Small intestine (tissue), 7 donors: Measurements from ENCODE around the gene PSAP. TPM values are rescaled to one million over a fixed set of nuclear protein-coding genes. Genes with fewer than 3 reads are reported as not detected.
"Not testable (repeated sequence)": the region's sequence is repeated elsewhere in the genome, so short reads cannot be mapped to it uniquely, and the experiment has no call there.

ENCODE experiments used
- DNase-seq, 2 donors: peaks; one replicate each; pipeline versions ENCODE4 v3.0.0 to v3.0.0-alpha.2; 2013
- FAIRE-seq: peaks from 2 replicates; lab custom pipeline; 2012; peaks lifted over from hg19 to GRCh38; lab: Jason Lieb, UNC
- H3K27ac ChIP-seq, 3 donors: one replicate each; pipeline ENCODE4 v1.5.1; 2013; ENCODE audit warnings: low read length in 2 of 3, mild to moderate bottlenecking in 2 of 3, control low read depth in 1 of 3, inconsistent platforms in 1 of 3, low read depth in 1 of 3, moderate library complexity in 1 of 3
- H3K27me3 ChIP-seq, 3 donors: one replicate each; pipeline ENCODE4 v1.6.1; 2013; ENCODE audit warnings: low read length in 3 of 3, inconsistent platforms in 1 of 3; ENCODE audit not compliant: control insufficient read depth in 3 of 3, insufficient read depth in 3 of 3
- H3K36me3 ChIP-seq, 3 donors: one replicate each; pipeline ENCODE4 v1.6.1; 2013; ENCODE audit warnings: low read length in 3 of 3, inconsistent platforms in 1 of 3, low read depth in 1 of 3, mild to moderate bottlenecking in 1 of 3, moderate library complexity in 1 of 3; ENCODE audit not compliant: control insufficient read depth in 3 of 3, insufficient read depth in 2 of 3
- H3K4me1 ChIP-seq, 3 donors: one replicate each; pipeline ENCODE4 v1.6.1; 2013; ENCODE audit warnings: low read length in 2 of 3, inconsistent platforms in 1 of 3, low read depth in 1 of 3, mild to moderate bottlenecking in 1 of 3, moderate library complexity in 1 of 3; ENCODE audit not compliant: control insufficient read depth in 3 of 3, insufficient read depth in 2 of 3
- H3K4me3 ChIP-seq, 3 donors: one replicate each; pipeline ENCODE4 v1.5.1; 2013; ENCODE audit warnings: low read length in 3 of 3, control low read depth in 1 of 3, inconsistent platforms in 1 of 3, low read depth in 1 of 3, mild to moderate bottlenecking in 1 of 3, moderate library complexity in 1 of 3
- H3K9me3 ChIP-seq, 2 donors: one replicate each; pipeline ENCODE4 v1.6.1; 2013; ENCODE audit warnings: low read depth in 1 of 2, low read length in 1 of 2; ENCODE audit not compliant: control insufficient read depth in 2 of 2, insufficient read depth in 1 of 2
- WGBS, 3 donors: extraction: QIAGEN DNeasy Blood & Tissue Kit; methylation state at CpG; one replicate each; pipeline ENCODE4 v1.1.7; 2013; 5-methylcytosine and 5-hydroxymethylcytosine counted together
- polyA plus RNA-seq, 4 donors: library from polyadenylated mRNA; stranded (reverse) in 3 of 4; unstranded in 1 of 4; fragments of 200-250 nt in 3 of 4; fragments of 120-200 nt in 1 of 4; gene quantifications; one replicate each; pipeline versions ENCODE4 v1.2.1 to v1.2.3, GENCODE V29; 2013
- donor health status: healthy with polysubstance abuse.
- donor health status: control.
- donor health status: control.
- donor health status: Bipolar disorder and iron deficiency.
- donor health status: healthy.

Gene PSAP
- polyA plus RNA-seq, 4 donors: 149 to 603 (median 311) TPM

DNA sequence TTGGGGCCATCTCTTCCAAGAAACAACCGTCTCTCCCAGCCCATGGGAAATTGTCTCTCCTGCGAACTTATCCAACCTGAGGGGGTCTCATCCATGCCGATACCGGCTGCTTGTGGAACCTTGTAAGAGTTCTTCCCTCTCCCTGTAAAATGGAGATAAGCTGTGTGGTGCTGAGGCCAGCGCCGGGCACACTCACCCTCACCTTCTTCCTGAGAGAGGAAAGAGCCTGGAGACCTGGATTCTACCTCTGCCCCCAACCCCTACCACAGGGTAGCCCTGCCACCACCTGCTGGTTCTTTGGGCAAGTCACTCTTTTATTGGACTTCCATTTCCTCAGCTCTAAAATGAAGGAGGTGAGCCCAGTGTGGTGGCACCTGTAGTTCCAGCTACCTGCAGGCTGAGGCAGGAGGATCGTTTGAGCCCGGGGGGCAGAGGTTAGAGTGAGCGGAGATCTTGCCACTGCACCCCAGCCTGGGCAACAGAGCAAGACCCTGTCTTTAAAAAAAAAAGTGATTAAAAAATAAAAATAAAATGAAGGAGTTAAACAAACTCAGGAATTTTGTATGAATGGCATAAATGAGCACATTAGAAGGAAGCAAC is 38.4 kb upstream of the PSAP start:
- no peaks in the 10 kb centered on the region for H3K9me3 ChIP-seq
- H3K4me3 ChIP-seq: peak overlapping the region in 2 of 3 donors; percentile 9 to 49
- peak overlapping the region in 2 of 3 donors; percentile 48 to 82 for H3K27ac ChIP-seq
- H3K27me3 ChIP-seq: peaks cover 0 to 25% (median 0%) of the 10 kb centered on the region in 3 donors
- H3K4me1 ChIP-seq: peaks cover 0 to 5% (median 0%) of the 10 kb centered on the region in 3 donors
- DNase-seq (no peak), FAIRE-seq (no peak)
- 24 to 32% (median 26%) methylated on average over 9 of the region's 9 CpGs for WGBS, 3 donors
- no peaks in the 10 kb centered on the region for H3K36me3 ChIP-seq

DNA sequence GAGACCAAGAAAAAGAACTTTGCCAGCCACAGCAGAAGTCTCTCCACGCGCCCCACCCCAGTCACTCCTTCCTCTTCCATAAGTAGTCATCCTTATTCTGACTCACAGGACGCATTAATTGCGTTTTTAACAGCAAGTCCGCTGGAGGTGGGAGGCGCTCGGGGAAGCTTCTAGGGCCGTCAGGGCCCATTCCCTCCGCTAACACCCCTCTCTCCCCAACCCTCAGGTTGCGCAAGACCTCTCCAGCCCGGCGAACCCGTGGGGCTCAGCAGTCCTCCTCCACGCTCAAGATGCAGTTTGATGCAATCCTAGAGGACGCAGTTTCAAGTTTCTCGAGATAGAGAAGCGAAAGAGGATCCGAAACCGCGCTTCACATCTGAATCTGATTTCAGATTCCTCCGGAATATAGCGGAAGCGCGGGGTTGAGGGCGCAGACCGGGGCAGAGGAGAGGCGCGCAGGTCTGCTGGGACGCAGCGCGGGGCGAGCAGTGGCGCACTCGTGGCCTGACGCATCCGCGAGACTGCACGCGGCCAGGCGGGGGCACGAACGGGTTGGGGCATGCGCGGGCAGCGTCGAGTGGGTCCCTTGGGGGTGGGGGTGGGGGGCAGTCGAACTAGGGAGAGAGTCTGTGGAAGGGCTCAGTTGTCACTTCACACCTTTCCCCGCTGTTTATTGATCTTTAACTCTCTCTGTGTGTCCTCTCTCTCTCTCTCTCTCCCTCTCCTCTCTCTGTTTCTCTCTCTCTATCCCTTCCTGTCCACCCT is 37.8 kb upstream of the PSAP start:
- Histone ChIP-seq H3K27me3 (peaks cover 0 to 25% (median 0%) of the 10 kb centered on the region in 3 donors), H3K4me3 (peak overlapping the region; percentile 9 to 49 (median 40)), H3K4me1 (peaks cover 0 to 5% (median 0%) of the 10 kb centered on the region in 3 donors), H3K27ac (peak overlapping the region in 2 of 3 donors; percentile 48 to 82), H3K36me3 (no peaks in the 10 kb centered on the region), H3K9me3 (no peaks in the 10 kb centered on the region)
- no peak for FAIRE-seq
- peak; percentile 37 to 76 for DNase-seq
- WGBS, 3 donors: 1% methylated on average over 47 to 48 of the region's 48 CpGs

DNA sequence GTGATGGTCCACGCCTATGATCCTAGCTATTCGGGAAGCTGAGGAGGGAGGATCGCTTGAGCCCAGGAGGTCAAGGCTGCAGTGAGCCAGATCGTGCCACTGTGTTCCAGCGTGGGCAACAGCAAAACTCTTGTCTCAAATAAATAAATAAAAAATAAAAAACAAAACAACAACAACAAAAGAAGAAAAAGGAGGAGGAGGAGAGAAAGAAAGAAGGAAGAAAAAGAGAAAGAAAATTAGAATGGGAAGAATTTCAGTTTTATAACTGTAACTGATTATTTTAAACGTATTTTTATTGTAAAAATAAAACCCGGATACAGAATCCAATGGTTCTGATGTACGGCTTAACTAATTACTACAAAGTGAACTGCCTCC is 37.2 kb upstream of the PSAP start:
- WGBS, 3 donors: 41 to 54% (median 43%) methylated on average over 8 of the region's 8 CpGs
- Histone ChIP-seq H3K27ac (peak overlapping the region in 1 of 3 donors; percentile 82), H3K4me3 (peak overlapping the region in 1 of 3 donors; percentile 49), H3K9me3 (no peaks in the 10 kb centered on the region), H3K4me1 (peaks cover 0 to 5% (median 0%) of the 10 kb centered on the region in 3 donors), H3K36me3 (no peaks in the 10 kb centered on the region), H3K27me3 (peaks cover 0 to 25% (median 0%) of the 10 kb centered on the region in 3 donors)
- DNase-seq: no peak
- no peak for FAIRE-seq

DNA sequence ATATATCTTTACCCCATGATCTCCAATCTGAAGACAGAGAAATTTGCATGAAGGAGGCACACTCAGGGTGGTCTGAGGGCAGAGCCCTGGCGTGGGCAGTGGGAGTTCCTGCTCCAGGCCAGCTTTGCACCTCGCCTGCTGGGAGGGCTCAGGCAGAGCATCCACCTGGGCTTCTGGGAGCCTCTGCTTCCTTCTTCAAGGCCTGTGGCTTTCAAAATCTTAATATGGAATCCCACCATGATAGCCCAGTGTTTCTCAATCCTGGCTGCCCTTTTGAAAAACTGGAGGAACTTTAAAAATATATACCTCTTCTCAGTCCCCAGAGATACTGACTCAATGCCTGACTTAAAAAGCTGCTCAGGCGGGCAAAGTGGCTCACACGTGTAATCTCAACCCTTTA is 36.7 kb upstream of the PSAP start:
- FAIRE-seq (no peak), DNase-seq (no peak)
- H3K4me1 ChIP-seq: peaks cover 0 to 5% (median 0%) of the 10 kb centered on the region in 3 donors
- H3K27ac ChIP-seq: peak overlapping the region in 1 of 3 donors; percentile 64
- H3K9me3 ChIP-seq: no peaks in the 10 kb centered on the region
- no peak overlapping the region for H3K4me3 ChIP-seq
- H3K36me3 ChIP-seq: no peaks in the 10 kb centered on the region
- H3K27me3 ChIP-seq: peaks cover 0 to 25% (median 0%) of the 10 kb centered on the region in 3 donors
- WGBS, 3 donors: 74 to 82% (median 80%) methylated on average over 4 of the region's 4 CpGs

DNA sequence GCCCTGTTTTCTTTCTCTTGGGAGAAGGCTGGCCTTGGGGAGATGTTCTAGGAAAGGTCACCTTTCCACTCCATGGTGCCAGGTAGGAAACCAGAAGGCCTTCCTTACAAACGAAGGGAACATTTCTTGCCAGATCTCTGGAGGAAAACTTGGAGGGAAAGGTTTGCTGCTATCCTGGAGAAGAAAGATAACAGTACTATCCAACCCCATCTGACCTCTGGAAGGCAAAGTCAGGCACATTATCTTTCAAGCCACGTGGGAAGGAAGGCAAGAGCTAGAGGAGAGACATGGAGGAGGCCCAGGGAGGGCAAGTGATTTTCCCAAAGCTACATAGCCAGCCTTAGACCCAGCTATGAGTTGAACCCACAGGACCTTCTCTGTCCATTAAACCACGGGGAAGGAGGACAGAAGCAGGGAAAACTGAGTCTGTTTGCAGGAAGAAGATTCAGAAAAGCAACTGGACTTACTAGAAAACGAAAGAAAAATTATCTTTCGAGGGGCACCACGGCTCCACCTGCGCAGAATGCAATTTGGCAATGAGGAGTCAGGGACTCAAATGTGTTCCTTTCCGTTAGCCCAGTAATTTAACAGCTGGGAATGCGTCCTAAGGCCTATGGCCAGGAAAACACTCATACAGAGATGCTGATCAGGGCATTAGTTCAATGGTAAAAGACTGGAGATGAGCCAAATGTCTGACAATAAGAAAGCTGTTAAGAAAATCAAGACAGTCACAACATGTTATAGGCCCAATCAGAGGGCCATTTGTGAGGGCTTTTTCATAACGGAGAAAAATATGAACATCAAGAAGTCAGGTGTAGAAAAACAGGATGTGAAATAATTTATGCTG is 32.0 kb upstream of the PSAP start:
- no peak overlapping the region for H3K4me3 ChIP-seq
- FAIRE-seq (no peak), DNase-seq (no peak)
- no peaks in the 10 kb centered on the region for H3K4me1 ChIP-seq
- H3K27ac ChIP-seq: no peak overlapping the region
- WGBS, 3 donors: 55 to 64% (median 61%) methylated on average over 10 of the region's 10 CpGs
- no peaks in the 10 kb centered on the region for H3K9me3 ChIP-seq
- no peaks in the 10 kb centered on the region for H3K36me3 ChIP-seq
- peaks cover 0 to 5% (median 0%) of the 10 kb centered on the region in 3 donors for H3K27me3 ChIP-seq

DNA sequence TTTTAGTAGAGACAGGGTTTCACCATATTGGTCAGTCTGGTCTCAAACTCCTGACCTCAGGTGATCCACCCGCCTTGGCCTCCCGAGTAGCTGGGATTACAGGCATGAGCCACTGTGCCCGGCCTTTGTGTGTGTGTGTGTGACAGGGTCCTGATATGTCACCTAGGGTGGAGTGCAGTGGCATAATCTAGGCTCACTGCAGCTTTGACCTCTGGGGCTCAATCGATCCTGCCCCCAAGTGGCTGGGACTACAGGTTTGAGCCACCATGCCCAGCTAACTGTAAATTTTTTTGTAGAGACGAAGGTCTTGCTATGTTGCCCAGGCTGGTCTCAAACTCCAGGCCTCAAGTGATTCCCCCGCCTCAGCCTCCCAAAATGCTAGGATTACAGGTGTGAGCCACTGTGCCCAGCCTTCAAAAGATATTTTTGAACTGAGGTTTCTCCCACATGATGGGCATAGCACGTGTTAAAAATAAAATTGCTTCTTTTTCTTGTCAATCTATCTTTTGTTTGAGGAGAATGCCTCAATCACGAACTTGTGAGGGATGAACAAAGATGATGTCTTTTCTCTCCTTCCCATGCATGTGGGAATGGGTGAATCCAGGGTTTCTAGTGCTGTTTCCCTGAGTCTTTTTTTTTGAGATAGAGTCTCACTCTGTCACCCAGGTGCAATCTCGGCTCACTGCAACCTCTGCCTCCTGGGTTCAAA is 30.8 kb upstream of the PSAP start:
- H3K36me3 ChIP-seq: no peaks in the 10 kb centered on the region
- no peaks in the 10 kb centered on the region for H3K27me3 ChIP-seq
- H3K27ac ChIP-seq: no peak overlapping the region
- WGBS, 3 donors: 85 to 91% (median 87%) methylated on average over 9 of the region's 9 CpGs
- DNase-seq (no peak), FAIRE-seq (no peak)
- peaks cover 0 to under 1% of the 10 kb centered on the region in 2 donors for H3K9me3 ChIP-seq
- H3K4me1 ChIP-seq: no peaks in the 10 kb centered on the region
- H3K4me3 ChIP-seq: no peak overlapping the region

DNA sequence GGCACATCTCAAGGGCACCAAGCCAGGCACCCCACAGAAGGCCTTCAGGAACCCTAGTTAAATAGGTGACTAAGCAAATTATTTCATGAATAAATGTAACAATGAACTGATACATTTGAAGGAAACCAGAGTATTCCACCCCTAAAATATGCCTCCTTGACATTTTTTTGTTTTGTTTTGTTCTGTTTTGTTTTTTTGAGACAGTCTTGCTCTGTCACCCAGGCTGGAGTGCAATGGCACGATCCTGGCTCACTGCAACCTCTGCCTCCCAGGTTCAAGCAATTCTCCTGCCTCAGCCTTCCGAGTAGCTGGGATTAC is 30.2 kb upstream of the PSAP start:
- H3K36me3 ChIP-seq, H3K9me3 ChIP-seq, H3K27me3 ChIP-seq, H3K27ac ChIP-seq, H3K4me3 ChIP-seq, FAIRE-seq, DNase-seq, H3K4me1 ChIP-seq: not testable (repeated sequence)
- WGBS, 3 donors: 81 to 91% (median 88%) methylated on average over 2 of the region's 2 CpGs
